A549 treated with ZK216348 at 1 μM for 4 hours (cell line): ENCODE data around the gene RSRC1. TPM values are rescaled to one million over a fixed set of nuclear protein-coding genes. Genes with fewer than 3 reads are reported as not detected.

ENCODE experiments used
- total RNA-seq: library from RNA; stranded (reverse); fragments of 200-300 nt; extraction: Qiagen RNA extraction; gene quantifications from 5 replicates; pipeline ENCODE4 v1.2.3, GENCODE V29; 2022; ENCODE audit warnings: low read depth

RSRC1 gene, protein sequence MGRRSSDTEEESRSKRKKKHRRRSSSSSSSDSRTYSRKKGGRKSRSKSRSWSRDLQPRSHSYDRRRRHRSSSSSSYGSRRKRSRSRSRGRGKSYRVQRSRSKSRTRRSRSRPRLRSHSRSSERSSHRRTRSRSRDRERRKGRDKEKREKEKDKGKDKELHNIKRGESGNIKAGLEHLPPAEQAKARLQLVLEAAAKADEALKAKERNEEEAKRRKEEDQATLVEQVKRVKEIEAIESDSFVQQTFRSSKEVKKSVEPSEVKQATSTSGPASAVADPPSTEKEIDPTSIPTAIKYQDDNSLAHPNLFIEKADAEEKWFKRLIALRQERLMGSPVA
- 23.0 to 37.9 TPM (median 31.3 TPM) in 5 replicates for total RNA-seq

DNA sequence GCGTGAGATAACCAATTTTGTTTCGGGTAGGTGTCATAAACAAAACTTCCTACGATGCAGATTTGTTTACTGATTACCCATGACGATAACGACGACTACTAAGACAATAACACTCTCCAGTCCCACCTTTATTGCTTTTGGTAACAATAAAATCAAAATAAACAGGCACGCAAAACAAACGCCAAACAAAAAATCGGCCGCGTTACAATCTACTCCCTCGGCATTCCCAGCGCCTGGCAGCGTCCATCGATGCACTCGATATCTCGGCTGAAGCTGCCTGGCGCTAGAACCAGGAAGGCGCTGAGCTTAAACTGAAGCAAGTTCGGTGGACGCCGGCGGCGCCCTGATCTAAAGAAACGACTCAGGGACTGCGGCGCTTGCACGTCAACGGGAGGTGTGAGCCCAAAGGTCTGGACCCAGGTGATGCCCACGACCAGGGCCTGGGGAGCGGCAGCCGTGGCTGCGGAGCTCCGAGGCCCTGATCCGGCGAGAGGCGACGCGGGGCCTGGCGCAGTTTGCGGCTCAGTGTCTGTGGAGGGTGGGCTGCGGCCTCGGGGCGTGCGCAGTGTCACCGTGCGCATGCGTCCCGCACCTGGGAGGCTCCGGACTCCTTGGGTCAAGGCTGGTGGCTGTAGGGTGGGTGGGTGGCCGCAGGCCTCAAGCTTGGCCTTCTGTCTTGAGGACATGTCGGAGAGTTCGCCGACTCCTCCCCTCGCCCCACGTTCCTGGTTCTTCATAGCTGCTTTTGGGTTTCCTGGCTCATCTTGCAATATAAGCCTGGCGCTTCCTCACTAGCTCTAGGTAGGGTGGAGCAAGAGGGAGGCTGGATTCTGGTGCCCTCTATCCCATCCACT lies at the start of gene RSRC1:
TSS of gene RSRC1 (plus strand) at position 286 of the 854 bp plus-strand sequence. CDS start 12,016 bp downstream, outside the sequence.

DNA sequence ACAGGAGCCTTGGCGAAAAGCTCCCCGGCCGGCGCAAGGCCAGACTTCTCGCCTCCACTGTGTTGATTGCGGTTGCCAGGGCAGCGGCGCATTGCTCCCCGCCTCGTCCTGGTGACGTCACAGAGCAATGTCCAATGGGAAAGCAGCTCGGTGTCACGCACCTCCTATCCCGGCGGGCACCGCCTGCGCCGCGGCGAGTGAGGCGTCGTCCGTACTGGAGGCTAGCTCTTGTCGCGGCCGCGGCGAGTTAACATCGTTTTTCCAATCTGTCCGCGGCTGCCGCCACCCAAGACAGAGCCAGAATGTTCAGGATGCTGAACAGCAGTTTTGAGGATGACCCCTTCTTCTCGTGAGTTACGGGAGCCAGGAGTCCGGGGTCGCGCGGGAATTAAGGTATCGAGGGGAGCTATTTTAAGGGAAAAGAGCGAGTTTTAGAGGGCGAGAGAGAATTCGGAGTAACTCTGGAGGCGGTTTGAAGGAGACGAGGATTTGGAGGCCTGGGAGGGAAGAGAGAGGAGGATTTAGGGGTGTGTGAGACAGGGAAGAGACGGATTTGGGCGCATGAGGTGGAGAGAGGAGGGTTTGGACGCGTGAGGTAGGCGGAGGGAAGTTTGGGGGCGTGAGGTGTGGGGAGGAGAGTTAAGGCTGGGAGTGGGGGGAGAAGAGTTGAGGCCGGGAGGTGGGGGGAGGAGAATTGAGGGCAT lies 461.3 kb downstream of the RSRC1 start, which contains the start of gene MLF1:
TSS of gene MLF1 (plus strand) at position 196 of the 704 bp plus-strand sequence. CDS start at position 303, 107 bp downstream.

Other genes with a start within 250 kb of the RSRC1 start
- gene SHOX2, start 3.7 kb upstream of the RSRC1 start, total RNA-seq = 1.3 to 2.0 TPM (median 1.8 TPM) in 5 replicates